ENCODE results near the gene BMPR1A.
"Not testable (repeated sequence)": the region's sequence is repeated elsewhere in the genome, so short reads cannot be mapped to it uniquely, and the experiment has no call there.

BMPR1A gene

DNA sequence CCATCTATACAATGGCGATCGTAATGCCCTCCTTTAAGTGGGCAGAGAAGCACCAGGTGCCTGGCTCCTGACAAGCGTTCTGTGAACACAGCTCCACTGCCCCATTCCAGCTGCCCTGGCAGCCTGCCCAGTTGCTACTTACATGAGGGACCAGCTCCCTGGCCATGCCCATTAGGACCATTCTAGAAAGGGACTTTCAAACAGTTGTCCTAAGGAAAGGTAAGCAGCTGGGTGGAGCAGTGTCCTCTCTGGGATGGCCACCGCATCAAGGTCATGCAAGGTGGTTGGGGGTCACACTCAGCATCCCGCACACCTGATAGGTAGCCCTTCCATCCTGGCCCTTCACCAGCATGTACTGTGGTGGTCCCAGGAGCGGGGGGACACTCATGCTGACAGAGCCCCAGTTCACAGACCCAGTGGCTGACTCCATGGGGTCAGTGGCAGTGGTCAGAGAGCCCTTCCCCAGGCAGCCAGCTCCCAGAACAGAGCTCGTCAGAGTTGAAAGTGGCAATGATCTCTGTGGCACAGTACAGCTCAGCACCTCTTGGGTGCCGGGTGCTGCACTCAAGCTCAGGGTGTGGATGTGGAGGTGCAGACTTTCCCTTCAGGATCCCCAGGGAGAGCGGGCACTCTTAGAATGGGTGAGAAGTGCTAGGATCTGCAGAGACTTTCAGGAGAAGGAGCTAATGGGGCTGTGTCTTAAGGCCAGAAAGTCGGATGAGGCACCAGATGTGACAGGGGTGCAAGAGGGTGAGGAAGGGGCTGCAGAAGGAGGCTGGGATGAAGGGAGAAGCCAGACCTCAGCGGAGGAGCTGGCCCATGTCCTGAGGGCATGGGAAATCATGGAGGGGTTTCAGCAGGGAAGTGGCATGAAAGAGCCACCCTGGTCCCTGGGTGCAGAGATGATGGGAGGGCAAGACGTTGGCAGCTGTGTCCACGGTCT, 190.1 kb downstream of the BMPR1A start:
- DNase-seq (ENCODE audit: low read depth), result no peak
- TF ChIP-seq, protein P1, sequence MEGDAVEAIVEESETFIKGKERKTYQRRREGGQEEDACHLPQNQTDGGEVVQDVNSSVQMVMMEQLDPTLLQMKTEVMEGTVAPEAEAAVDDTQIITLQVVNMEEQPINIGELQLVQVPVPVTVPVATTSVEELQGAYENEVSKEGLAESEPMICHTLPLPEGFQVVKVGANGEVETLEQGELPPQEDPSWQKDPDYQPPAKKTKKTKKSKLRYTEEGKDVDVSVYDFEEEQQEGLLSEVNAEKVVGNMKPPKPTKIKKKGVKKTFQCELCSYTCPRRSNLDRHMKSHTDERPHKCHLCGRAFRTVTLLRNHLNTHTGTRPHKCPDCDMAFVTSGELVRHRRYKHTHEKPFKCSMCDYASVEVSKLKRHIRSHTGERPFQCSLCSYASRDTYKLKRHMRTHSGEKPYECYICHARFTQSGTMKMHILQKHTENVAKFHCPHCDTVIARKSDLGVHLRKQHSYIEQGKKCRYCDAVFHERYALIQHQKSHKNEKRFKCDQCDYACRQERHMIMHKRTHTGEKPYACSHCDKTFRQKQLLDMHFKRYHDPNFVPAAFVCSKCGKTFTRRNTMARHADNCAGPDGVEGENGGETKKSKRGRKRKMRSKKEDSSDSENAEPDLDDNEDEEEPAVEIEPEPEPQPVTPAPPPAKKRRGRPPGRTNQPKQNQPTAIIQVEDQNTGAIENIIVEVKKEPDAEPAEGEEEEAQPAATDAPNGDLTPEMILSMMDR (conservative IDR thresholded peaks at IDR 0.05; ENCODE audit: low read depth, low read length), result no peak
- H3K4me3 ChIP-seq (ENCODE audit: low read length), result no peak overlapping the region

DNA sequence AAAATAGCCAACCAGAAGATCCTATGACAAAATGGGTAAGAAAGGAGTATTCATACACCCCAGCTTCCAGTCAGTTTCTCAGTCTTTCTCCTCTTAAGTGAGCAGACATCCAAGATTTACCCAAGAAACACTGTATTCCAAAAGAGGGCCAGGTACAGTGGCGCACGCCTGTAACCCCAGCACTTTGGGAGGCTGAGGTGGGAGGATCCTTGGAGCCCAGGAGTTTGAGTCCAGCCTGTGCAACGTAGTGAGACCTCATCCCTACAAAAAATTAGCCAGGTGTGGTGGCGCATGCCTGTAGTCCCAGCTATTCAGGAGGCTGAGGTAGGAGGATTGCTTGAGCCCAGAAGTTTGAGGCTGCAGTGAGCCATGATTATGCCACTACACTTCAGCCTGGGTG, 191.4 kb downstream of the BMPR1A start:
- not testable (repeated sequence) for H3K4me3 ChIP-seq (ENCODE audit: low read length); DNase-seq (ENCODE audit: low read depth)

DNA sequence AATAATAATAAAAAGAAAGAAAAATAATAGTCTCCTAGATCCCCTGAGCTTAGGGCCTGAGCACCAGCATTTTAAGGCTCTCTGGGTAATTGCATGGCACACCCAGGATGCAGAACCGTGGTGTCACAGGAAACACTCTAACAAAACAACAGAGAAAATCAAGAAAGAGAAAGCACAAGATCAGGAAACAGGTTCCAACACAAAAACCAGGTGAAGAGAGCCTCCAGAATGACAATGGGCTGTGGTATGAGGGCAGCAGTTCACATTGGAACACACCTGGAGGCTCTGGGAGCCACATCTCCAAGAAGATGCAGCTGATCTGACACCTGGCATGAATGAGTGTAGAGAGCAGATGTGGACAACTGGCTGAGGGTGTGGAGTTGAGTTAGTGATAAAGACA, 193.9 kb downstream of the BMPR1A start:
- H3K4me3 ChIP-seq (ENCODE audit: low read length), result no peak overlapping the region
- TF ChIP-seq, protein P1 (conservative IDR thresholded peaks at IDR 0.05; ENCODE audit: low read depth, low read length), result no peak
- no peak for DNase-seq (ENCODE audit: low read depth)

DNA sequence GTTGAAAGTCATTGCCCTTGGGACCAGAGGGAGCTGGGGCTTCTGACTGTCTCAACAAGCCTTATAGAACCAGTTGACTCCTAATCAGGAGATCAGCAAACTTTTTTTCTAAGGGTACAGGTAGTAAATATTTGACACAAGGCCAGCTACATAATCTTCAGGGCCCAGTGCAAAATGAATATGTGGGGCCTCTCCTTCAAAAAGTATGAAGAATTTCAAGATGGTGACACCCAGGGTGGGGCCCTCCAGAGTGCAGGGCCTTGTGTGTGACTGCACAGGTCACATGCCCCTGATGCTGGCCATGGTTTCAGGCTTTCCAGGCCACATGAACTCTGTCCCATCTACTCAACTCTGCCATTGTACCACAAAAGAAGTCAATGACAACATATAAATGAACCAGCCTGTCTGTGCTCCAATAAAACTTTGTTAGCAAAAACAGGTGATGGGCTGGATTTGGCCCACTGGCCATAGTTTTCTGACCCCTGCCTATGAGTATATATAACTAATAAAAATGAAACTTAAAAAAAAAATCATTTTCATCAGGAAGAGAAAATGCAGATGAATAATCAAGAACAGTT, 194.9 kb downstream of the BMPR1A start:
- H3K4me3 ChIP-seq (ENCODE audit: low read length), result no peak overlapping the region
- no peak for DNase-seq (ENCODE audit: low read depth)
- TF ChIP-seq, protein P1 (conservative IDR thresholded peaks at IDR 0.05; ENCODE audit: low read depth, low read length), result no peak

DNA sequence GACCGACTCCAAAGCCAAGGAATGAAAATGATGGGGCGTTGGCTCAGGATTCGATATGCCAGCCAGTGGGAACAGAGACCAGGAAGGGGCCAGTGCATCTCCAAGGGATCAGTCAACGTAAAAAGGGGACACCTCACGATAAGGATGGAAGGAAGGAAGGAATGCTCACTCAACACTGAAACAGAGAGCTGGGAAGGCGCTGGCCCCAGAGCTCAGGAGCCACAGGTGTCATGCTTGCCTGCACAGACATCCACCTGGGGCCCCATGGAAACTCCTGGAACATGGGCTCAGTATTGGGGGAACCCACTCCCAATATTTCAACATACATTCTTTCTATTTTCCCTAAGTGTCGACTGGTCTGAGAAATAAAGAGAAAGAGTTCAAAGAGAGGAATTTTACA, 195.7 kb downstream of the BMPR1A start:
- DNase-seq (ENCODE audit: low read depth), result no peak
- TF ChIP-seq, protein P1 (conservative IDR thresholded peaks at IDR 0.05; ENCODE audit: low read depth, low read length), result no peak
- H3K4me3 ChIP-seq (ENCODE audit: low read length), result no peak overlapping the region

DNA sequence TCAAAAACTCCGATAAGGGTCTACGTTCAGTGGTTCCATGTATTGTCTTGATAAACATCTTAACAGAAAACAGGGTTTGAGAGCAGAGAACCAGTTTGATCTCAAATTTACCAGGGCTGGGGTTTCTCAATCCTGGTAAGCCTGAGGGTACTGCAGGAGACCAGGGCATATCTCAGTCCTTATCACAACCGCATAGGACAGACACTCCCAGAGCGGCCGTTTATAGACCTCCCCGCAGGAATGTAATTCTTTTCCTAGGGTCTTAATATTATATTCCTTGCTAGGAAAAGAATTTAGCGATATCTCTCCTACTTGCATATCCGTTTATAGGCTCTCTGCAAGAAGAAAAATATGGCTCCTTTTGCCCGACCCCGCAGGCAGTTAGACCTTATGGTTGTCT, 196.3 kb downstream of the BMPR1A start:
- not testable (repeated sequence) for H3K4me3 ChIP-seq (ENCODE audit: low read length); DNase-seq (ENCODE audit: low read depth)

DNA sequence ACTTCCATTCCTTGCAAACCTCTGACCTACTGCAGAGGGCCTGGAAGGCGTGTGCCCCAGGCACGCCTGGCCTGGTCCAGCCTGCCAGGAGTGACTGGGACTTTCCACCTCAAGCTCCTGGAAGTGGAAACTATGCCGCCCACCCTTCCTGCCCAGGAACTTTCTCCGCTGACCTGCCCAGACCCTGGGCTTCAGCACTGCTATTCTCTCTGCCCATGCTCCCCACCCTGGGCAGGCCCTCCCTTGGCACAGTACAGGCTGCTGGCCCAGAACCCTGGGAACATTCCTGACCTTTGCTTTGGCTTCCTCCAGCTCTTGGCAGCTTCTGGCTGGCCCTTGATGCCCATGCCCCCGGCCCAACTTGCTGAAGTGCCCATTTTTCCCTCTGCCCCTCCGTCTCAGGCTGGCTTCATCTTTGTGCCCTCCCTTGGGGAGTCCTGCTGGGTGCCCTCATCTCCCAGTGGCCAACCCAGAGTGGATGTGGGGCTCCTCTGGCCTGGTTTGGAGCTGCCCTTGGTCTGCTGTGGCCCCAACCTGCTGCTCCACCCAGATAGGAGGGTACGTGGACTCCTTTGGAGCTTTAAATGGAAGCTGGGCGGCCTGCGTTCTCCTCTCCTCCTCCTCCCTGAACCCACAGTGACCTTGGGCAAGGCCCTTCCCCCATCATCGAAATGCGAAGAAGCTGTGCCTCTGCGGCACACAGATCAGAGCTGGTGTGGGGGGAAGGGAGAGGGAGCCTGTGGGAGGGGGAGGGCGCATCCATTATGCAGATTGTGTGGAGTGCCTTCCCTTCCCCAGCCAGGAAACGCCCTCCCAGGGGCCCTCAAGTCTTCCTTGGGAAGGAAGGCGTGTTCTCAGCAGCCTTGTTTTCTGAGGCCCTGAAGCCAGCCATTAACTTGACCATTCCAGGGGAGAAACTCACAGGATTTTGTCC, 197.6 kb downstream of the BMPR1A start:
- DNase-seq (ENCODE audit: low read depth), result no peak

More for the DNA sequence above, 197.6 kb downstream of the BMPR1A start:
- no peak overlapping the region for H3K4me3 ChIP-seq (ENCODE audit: low read length)
- TF ChIP-seq, protein P1 (conservative IDR thresholded peaks at IDR 0.05; ENCODE audit: low read depth, low read length), result no peak
